Epithelial cell of proximal tubule (primary cell): ENCODE results near the gene MTARC1. TPM values are rescaled to one million over a fixed set of nuclear protein-coding genes. Genes with fewer than 3 reads are reported as not detected.

ENCODE experiments used
- DNase-seq: peaks from one replicate; pipeline ENCODE4 v3.0.0-alpha.2; 2011; ENCODE audit warnings: low read depth
- H3K4me3 ChIP-seq: 2 replicates; pipeline ENCODE4 v1.5.1; 2011; ENCODE audit warnings: low read depth, mild to moderate bottlenecking, low read length
- total RNA-seq: library from RNA; depleted of rRNA; stranded (reverse); fragments of >200 nt; gene quantifications from 2 replicates; pipeline ENCODE4 v1.2.3, GENCODE V29; 2015
- TF ChIP-seq, protein P1 (sequence below): conservative IDR thresholded peaks from 2 replicates; pipeline ENCODE4 v1.5.1; 2012; ENCODE audit warnings: low read depth, mild to moderate bottlenecking, low read length

Gene MTARC1
- total RNA-seq, 1 donor from 2014 or later = 3.9 TPM

GRCh38 chr1:220769205-220769604, 17.5 kb upstream of the MTARC1 start:
- no peak for DNase-seq
- no peak overlapping the region for H3K4me3 ChIP-seq
- TF ChIP-seq, protein P1, sequence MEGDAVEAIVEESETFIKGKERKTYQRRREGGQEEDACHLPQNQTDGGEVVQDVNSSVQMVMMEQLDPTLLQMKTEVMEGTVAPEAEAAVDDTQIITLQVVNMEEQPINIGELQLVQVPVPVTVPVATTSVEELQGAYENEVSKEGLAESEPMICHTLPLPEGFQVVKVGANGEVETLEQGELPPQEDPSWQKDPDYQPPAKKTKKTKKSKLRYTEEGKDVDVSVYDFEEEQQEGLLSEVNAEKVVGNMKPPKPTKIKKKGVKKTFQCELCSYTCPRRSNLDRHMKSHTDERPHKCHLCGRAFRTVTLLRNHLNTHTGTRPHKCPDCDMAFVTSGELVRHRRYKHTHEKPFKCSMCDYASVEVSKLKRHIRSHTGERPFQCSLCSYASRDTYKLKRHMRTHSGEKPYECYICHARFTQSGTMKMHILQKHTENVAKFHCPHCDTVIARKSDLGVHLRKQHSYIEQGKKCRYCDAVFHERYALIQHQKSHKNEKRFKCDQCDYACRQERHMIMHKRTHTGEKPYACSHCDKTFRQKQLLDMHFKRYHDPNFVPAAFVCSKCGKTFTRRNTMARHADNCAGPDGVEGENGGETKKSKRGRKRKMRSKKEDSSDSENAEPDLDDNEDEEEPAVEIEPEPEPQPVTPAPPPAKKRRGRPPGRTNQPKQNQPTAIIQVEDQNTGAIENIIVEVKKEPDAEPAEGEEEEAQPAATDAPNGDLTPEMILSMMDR = no peak

GRCh38 chr1:220770245-220770913, 16.3 kb upstream of the MTARC1 start:
- TF ChIP-seq, protein P1 = no peak
- no peak overlapping the region for H3K4me3 ChIP-seq
- no peak for DNase-seq

DNA sequence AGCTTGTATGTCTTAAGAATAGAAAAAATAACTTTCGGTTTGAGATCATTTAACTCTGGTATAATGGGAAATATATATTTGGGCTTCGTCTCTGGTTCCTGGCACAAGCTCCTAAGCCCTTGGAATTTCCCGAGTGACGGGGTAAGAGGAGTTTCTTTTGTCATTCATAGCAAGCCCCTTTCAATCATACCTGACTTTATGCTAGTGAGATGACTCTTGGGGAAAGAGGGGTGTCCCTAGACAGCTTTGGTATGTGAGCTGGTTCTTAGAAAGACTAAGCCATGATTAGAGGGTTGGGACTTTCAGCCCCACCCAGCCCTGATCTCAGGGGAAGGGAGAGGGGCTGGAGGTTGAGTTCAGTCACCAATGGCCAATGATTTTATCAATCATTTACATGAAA, 13.9 kb upstream of the MTARC1 start:
- H3K4me3 ChIP-seq = no peak overlapping the region
- DNase-seq = no peak
- TF ChIP-seq, protein P1 = no peak

- no peak overlapping the region for H3K4me3 ChIP-seq
- DNase-seq = no peak
- TF ChIP-seq, protein P1 = peak; percentile 94
These were observed 11.4 kb upstream of the MTARC1 start for GRCh38 chr1:220775240-220775853.

DNA sequence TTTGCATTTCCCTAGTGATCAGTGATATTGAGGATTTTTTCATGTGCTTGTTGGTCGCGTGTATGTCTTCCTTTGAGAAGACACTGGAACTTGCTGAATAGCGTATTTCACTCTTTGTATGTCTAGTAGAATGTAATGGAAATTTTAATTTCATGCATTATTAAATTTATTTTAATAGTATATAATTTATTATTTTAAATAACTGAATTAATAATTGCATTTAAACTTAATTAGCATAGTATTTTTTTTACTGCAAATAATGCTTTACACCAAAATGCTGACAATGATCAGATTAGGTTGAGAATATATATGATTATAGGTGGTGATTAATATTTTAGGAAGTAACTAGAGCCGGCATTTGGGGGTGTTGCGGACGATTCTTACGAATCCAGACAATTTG, 10.5 kb upstream of the MTARC1 start:
- no peak overlapping the region for H3K4me3 ChIP-seq
- DNase-seq = no peak
- TF ChIP-seq, protein P1 = no peak

DNA sequence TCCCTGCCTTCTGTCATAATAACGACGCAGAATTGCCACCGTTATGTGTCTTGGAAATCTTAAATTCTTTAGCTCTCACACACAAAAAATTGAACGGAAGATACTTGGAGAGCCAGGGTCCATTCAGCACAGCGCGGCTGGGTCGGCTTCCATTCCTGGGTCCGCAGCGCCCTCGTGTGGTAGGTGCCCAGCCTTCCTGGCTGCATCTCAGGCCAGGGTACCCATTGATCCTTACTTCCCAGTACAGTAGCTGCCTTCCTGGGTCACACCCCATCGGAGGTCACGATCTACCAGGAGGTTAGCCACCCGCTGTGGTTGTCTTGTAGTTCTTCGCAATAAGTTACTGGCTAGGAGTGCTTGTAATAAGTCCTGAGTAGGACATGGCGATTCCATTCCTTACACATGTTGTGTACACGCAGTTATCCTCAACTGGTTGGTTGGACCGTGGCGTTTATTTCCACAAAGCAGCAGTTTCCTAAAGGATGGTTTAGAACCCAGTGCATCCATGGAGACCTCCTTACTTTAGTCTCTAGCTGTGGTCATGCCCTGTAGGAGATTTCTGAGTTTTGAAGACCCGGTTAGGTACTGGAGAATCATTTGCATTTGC, 9.9 kb upstream of the MTARC1 start:
- no peak overlapping the region for H3K4me3 ChIP-seq
- DNase-seq = no peak
- TF ChIP-seq, protein P1 = peak; percentile 94

GRCh38 chr1:220783453-220783852, 3.3 kb upstream of the MTARC1 start:
- DNase-seq = no peak
- TF ChIP-seq, protein P1 = no peak
- H3K4me3 ChIP-seq = no peak overlapping the region
